NCI-H2107 (cell line): Measurements from ENCODE around the gene PCNA.
"Not testable (repeated sequence)": the region's sequence is repeated elsewhere in the genome, so short reads cannot be mapped to it uniquely, and the experiment has no call there.

ENCODE experiments used
- DNase-seq: peaks from one replicate; lab custom pipeline; 2025; lab: John Stamatoyannopoulos, UW

Gene PCNA

GRCh38 chr20:5141615-5142014, 21.9 kb upstream of the PCNA start:
- DNase-seq: no peak

- DNase-seq: no peak
These were observed 20.4 kb upstream of the PCNA start for GRCh38 chr20:5140195-5140594.

DNA sequence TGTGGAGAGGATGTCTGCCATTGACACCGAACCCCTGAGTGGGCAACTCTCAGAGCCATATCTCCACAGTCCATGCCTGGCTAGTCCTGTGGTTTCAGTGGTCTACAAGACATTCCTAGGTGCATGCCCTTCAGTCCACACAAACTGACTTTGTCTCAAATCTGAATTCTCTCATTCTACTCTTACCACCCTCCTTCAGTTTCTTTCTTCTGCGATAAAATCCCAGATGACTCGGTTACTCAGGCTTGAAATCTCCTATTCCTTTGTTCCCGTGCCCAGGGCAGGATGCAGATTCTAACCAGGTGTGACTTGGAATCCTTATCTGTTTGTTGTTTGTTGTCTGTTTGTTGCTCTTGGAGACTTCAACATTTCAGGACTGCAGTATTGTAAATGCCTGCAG, 16.3 kb upstream of the PCNA start:
- no peak for DNase-seq

GRCh38 chr20:5135363-5136012, 15.7 kb upstream of the PCNA start:
- no peak for DNase-seq

GRCh38 chr20:5133998-5134397, 14.2 kb upstream of the PCNA start:
- no peak for DNase-seq

DNA sequence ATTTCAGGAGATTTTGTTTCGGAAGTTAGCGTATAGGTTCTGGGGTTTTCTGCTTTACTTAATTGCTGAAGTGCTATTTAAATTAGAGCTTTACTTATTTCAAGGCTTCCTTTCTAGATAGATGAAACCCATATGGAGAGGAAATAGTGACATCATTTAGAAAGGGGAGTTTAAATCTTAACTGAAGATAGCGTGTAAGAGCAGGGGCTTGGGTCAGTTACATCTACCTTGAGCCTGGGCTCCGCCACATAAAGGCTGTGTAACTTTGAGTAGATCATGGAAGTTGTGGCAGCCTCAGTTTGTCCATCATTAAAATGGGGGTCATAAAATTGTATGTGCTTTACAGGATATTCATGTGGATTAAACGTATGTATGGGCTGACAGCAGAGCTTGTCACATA, 11.7 kb upstream of the PCNA start:
- no peak for DNase-seq

- no peak for DNase-seq
These were observed 9.1 kb upstream of the PCNA start for GRCh38 chr20:5128886-5129285.

GRCh38 chr20:5127859-5128424, 8.2 kb upstream of the PCNA start:
- DNase-seq: no peak

GRCh38 chr20:5127204-5127858, 7.6 kb upstream of the PCNA start:
- DNase-seq: peak; percentile 33

DNA sequence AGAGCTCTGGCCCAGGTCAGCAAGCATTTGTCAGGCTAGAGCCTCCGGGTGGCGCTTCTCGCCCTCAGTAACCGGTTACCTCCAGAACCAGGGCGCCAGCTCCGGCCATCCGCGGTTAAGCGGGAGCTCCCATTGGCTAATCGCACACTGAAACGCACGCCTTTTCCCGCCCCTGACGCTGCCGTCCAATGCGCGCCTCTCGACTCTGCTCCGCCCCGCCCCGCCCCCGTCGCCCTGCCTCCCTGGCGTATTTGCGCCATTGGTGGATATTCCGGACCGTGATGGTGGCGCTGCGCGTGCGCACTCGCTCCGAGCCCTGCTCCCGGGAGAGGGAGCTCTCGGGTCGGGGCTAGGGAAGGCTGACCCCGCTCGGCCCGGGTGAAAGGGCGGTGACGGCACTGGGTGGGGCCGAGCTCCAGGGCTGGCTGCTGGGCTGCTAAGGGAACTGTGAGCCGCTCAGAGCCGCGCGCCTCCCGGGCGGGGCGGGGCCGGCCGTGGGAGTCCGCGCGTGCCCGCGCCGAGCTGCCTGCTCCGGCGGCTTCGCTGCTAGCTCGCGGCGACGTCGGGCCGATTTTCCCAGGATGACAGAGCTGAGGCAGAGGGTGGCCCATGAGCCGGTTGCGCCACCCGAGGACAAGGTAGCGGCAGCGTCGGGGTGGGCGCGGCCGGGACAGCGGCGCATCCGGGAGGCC, 6.9 kb upstream of the PCNA start, which contains the start of gene CDS2:
TSS of gene CDS2 (plus strand) at position 497 of the 692 bp plus-strand sequence. CDS start at position 582, 85 bp downstream.
- peak; percentile 92 for DNase-seq

GRCh38 chr20:5122873-5123260, 3.1 kb upstream of the PCNA start:
- no peak for DNase-seq

- DNase-seq: no peak
These were observed 373 bp upstream of the PCNA start for GRCh38 chr20:5120185-5120476.

- DNase-seq: no peak
These were observed 669 bp downstream of the PCNA start for GRCh38 chr20:5119143-5119434.

DNA sequence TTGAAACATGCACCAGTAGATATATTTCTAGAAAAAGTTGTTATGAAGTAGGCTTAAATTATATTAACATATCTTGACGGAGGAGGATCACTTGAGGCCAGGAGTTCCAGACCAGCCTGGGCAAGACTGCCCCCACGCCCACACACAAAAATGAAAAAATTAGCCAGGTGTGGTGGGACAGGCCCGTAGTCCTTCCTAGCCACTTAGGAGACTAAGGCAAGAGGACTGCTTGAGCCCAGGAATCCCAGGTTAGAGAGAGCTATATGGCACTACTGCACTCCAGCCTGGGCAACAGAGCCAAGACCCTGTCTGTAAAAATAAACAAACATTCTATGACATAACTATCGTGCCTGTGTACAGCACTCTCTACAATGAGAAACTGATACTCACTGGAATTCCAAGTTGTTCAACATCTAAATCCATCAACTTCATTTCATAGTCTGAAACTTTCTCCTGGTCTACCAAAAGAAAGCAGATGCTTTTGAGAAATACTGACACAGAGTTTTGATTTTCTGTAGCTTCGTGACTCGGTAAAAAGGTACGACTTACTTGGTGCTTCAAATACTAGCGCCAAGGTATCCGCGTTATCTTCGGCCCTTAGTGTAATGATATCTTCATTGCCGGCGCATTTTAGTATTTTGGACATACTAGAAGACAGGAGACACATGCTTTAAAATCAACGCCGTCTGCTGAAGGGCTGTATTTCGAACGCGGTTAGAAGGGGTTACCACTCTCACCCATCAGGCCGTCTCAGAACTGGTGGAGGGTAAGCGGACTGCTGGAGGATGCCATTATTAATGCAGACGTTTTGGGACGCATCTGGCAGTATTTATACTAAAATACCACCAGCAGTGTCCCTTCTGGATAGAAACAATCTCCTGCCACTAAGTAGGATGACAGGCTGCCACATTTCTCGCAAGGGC, 1.3 kb downstream of the PCNA start:
- no peak for DNase-seq

DNA sequence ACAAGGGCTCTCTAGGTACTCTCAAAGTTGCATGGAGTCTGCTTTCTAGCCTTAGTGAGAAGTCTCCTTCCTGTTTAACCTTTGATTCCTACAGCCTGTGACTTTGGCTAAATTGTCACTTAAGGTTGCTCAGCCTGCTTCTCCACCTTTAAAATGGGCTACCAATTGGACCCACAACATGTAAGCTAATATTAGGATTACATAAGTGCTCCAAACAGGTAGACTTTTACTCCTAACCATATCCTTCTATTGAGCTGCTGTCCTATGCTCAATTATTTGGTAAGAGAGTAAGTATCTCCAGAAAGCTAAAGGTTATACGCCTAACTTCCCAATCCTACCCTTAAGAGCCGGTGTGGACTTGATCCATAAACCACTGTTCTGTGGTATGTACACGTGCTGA, 2.9 kb downstream of the PCNA start:
- no peak for DNase-seq

- DNase-seq: no peak
These were observed 5.4 kb downstream of the PCNA start for GRCh38 chr20:5114403-5114802.

DNA sequence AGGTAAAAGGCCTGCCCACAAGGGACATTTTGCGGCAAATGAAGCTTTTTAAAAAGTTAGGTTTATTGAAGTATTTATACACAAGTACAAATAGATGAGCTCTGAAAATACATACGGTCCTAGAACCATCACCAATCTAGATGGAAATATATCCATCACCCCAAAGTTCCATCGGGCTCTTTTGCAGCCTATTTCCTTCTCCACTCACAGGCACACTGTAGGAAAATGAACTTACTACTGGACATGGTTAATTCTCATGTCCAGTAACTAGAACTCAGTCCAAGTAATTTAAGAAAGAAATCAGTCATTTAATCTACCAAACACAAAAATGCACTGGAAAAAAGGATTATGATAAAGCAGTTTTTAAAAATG, 6.2 kb downstream of the PCNA start:
- DNase-seq: no peak

DNA sequence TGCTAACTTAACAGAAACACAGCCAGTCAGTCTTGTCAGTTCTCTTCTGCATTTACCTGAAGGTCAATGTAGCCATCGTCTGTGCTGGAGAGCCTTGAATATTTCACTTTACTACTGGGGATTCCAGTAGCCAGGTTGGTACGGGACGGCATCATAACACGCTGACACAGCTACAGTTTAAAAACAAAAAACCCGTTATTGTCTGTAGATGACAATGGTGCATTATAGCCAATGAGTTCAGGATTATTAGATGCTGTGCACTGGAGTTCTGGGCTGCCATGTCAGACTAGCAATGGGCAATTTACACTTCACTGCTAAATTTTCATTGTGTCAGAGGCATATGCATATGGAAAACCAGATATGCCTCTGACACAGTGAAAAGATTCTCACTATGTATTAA, 10.5 kb downstream of the PCNA start:
- no peak for DNase-seq

GRCh38 chr20:5104479-5104878, 15.3 kb downstream of the PCNA start:
- no peak for DNase-seq

GRCh38 chr20:5100684-5101347, 18.9 kb downstream of the PCNA start:
- peak; percentile 13 for DNase-seq

DNA sequence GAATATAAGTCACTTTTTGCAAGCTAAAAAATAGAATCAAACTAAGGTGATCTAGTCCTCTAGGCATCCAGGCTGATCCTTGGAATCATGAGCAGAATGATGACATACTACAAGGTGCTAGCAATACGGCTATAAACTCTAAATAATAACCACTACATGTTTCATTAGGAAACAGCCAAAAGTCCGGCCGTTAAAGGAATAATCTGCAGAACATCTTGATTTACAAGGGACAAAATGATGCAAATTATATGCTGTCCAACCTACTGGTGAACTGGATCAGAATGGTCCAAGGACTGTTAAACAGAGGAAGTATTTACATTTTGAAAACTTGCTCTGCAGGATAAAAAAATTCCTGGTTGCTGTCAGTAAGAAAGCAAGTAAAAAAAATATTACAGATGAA, 19.8 kb downstream of the PCNA start:
- DNase-seq: not testable (repeated sequence)

GRCh38 chr20:5099009-5099408, 20.7 kb downstream of the PCNA start:
- DNase-seq: not testable (repeated sequence)
